ENCODE results near the gene PPIE.
"Not testable (repeated sequence)": the region's sequence is repeated elsewhere in the genome, so short reads cannot be mapped to it uniquely, and the experiment has no call there.

The PPIE gene

GRCh38 chr1:39758556-39759435 is 20.1 kb downstream of the PPIE start:
- DNase-seq (ENCODE audit: low spot score): no peak

GRCh38 chr1:39759436-39759726 is 20.7 kb downstream of the PPIE start:
- DNase-seq (ENCODE audit: low spot score): no peak

GRCh38 chr1:39760074-39761008 is 21.7 kb downstream of the PPIE start:
- no peak for DNase-seq (ENCODE audit: low spot score)

- no peak for DNase-seq (ENCODE audit: low spot score)
Measured at GRCh38 chr1:39761016-39761415, 22.3 kb downstream of the PPIE start.

- DNase-seq (ENCODE audit: low spot score): no peak
Measured at GRCh38 chr1:39761557-39762260, 23.0 kb downstream of the PPIE start.

GRCh38 chr1:39762550-39763540 is 24.2 kb downstream of the PPIE start:
- DNase-seq (ENCODE audit: low spot score): no peak

GRCh38 chr1:39763619-39764374 is 25.1 kb downstream of the PPIE start:
- not testable (repeated sequence) for DNase-seq (ENCODE audit: low spot score)

- not testable (repeated sequence) for DNase-seq (ENCODE audit: low spot score)
Measured at GRCh38 chr1:39764512-39764911, 25.8 kb downstream of the PPIE start.

- not testable (repeated sequence) for DNase-seq (ENCODE audit: low spot score)
Measured at GRCh38 chr1:39766466-39766865, 27.8 kb downstream of the PPIE start.

GRCh38 chr1:39769502-39769901 is 30.8 kb downstream of the PPIE start:
- DNase-seq (ENCODE audit: low spot score): not testable (repeated sequence)

GRCh38 chr1:39770100-39771021 is 31.7 kb downstream of the PPIE start:
- not testable (repeated sequence) for DNase-seq (ENCODE audit: low spot score)

- not testable (repeated sequence) for DNase-seq (ENCODE audit: low spot score)
Measured at GRCh38 chr1:39771022-39771532, 32.4 kb downstream of the PPIE start, which contains the start of gene OXCT2. Gene OXCT2, minus strand, starts transcription at chr1:39771348. Its CDS starts 93 bp downstream, at chr1:39771255.

- not testable (repeated sequence) for DNase-seq (ENCODE audit: low spot score)
Measured at GRCh38 chr1:39773369-39773979, 34.8 kb downstream of the PPIE start.

- not testable (repeated sequence) for DNase-seq (ENCODE audit: low spot score)
Measured at GRCh38 chr1:39775141-39775540, 36.5 kb downstream of the PPIE start.

- not testable (repeated sequence) for DNase-seq (ENCODE audit: low spot score)
Measured at GRCh38 chr1:39775676-39776399, 37.2 kb downstream of the PPIE start.

GRCh38 chr1:39776400-39776713 is 37.7 kb downstream of the PPIE start:
- no peak for DNase-seq (ENCODE audit: low spot score)

- no peak for DNase-seq (ENCODE audit: low spot score)
Measured at GRCh38 chr1:39776886-39777285, 38.2 kb downstream of the PPIE start.

- DNase-seq (ENCODE audit: low spot score): no peak
Measured at GRCh38 chr1:39777306-39777705, 38.6 kb downstream of the PPIE start.
